NCI-H2107 (cell line): ENCODE measurements around the gene RAPGEF4.
A peak's percentile ranks its signal among the peaks of the same experiment; 100 is the strongest.

Experiments used
- DNase-seq: peaks from one replicate; lab custom pipeline; 2025; lab: John Stamatoyannopoulos, UW

Gene RAPGEF4

GRCh38 chr2:172970660-172971059 lies 235.0 kb downstream of the RAPGEF4 start:
- DNase-seq: no peak

- DNase-seq: no peak
Measured at GRCh38 chr2:172972005-172972619, 236.5 kb downstream of the RAPGEF4 start.

GRCh38 chr2:172974762-172975161 lies 239.1 kb downstream of the RAPGEF4 start:
- no peak for DNase-seq

- no peak for DNase-seq
Measured at GRCh38 chr2:172976116-172976515, 240.5 kb downstream of the RAPGEF4 start.

- DNase-seq: no peak
Measured at GRCh38 chr2:172976816-172977215, 241.2 kb downstream of the RAPGEF4 start.

- no peak for DNase-seq
Measured at GRCh38 chr2:172977270-172978062, 241.8 kb downstream of the RAPGEF4 start.

- no peak for DNase-seq
Measured at GRCh38 chr2:172978063-172978383, 242.4 kb downstream of the RAPGEF4 start.

GRCh38 chr2:172985139-172985892 lies 249.7 kb downstream of the RAPGEF4 start:
- DNase-seq: no peak

- no peak for DNase-seq
Measured at GRCh38 chr2:172986040-172986439, 250.4 kb downstream of the RAPGEF4 start.

GRCh38 chr2:172988728-172989127 lies 253.1 kb downstream of the RAPGEF4 start:
- no peak for DNase-seq

- no peak for DNase-seq
Measured at GRCh38 chr2:172991031-172991430, 255.4 kb downstream of the RAPGEF4 start.

- no peak for DNase-seq
Measured at GRCh38 chr2:172993139-172993538, 257.5 kb downstream of the RAPGEF4 start.

- no peak for DNase-seq
Measured at GRCh38 chr2:172993931-172994717, 258.5 kb downstream of the RAPGEF4 start.

- no peak for DNase-seq
Measured at GRCh38 chr2:172994864-172995263, 259.2 kb downstream of the RAPGEF4 start.

- DNase-seq: no peak
Measured at GRCh38 chr2:172995323-172996244, 259.9 kb downstream of the RAPGEF4 start.

GRCh38 chr2:172996387-172996961 lies 260.8 kb downstream of the RAPGEF4 start:
- DNase-seq: no peak

GRCh38 chr2:172997031-172997430 lies 261.4 kb downstream of the RAPGEF4 start:
- no peak for DNase-seq

GRCh38 chr2:172998547-172999272 lies 263.1 kb downstream of the RAPGEF4 start:
- no peak for DNase-seq

GRCh38 chr2:172999641-173000386 lies 264.2 kb downstream of the RAPGEF4 start:
- peak; percentile 5 for DNase-seq
